ENCODE data around the gene APBA2. TPM values are rescaled to one million over a fixed set of nuclear protein-coding genes. Genes with fewer than 3 reads are reported as not detected.

Gene APBA2
- total RNA-seq, 4 donors from 2014 or later = 1.1 to 2.4 (median 1.3) TPM

GRCh38 chr15:28875461-28876000, 10.2 kb upstream of the APBA2 start:
- no peak for TF ChIP-seq CTCF (IDR thresholded peaks at IDR 0.05; ENCODE audit: low read depth)

GRCh38 chr15:28876131-28876844, 9.5 kb upstream of the APBA2 start:
- TF ChIP-seq CTCF (IDR thresholded peaks at IDR 0.05; ENCODE audit: low read depth) = no peak

- no peak for TF ChIP-seq CTCF (IDR thresholded peaks at IDR 0.05; ENCODE audit: low read depth)
Observed at GRCh38 chr15:28876845-28877185, 9.0 kb upstream of the APBA2 start.

- no peak for TF ChIP-seq CTCF (IDR thresholded peaks at IDR 0.05; ENCODE audit: low read depth)
Observed at GRCh38 chr15:28878209-28878608, 7.6 kb upstream of the APBA2 start.

DNA sequence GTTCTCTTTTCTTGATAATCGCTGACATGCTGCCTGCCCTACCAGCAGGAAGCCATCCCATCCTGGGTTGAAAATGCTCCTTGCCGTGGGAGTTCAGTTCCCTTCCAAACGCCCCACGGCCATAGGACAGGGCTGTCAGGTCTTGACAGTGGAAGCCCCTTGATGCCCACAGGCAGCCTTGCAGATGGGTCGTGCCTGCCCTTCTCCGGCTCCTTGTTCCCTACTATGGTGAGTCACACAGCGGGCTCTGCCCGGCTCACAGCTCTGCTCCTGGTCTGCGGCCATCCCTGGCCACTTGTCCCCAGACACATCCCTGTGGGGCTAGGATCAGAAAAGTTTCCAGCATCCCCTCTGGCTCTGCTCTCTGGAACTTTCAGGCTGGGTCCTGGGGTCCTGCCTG, 6.2 kb upstream of the APBA2 start:
- TF ChIP-seq CTCF (IDR thresholded peaks at IDR 0.05; ENCODE audit: low read depth) = no peak

DNA sequence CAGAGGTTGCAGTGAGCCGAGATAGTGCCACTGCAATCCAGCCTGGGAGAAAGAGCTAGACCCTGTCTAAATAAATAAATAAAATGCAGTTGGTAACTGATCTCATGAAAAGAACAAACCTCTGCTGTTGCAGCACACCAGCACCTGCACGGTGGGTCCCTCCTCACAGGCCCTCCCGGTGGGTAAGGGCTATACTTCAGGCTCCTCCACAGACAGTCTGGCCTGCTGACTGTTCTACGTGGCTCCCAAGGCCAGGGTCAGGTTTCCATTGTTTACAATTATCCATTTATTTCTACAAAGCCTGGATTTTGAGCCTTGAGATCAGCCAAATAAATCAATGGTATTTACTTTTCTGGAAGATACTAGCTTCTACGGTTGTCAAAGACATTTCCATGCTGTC, 5.1 kb upstream of the APBA2 start:
- no peak for TF ChIP-seq CTCF (IDR thresholded peaks at IDR 0.05; ENCODE audit: low read depth)

GRCh38 chr15:28881170-28881569, 4.6 kb upstream of the APBA2 start:
- TF ChIP-seq CTCF (IDR thresholded peaks at IDR 0.05; ENCODE audit: low read depth) = no peak

Measured in subcutaneous adipose tissue (tissue), 4 donors.